K562 (cell line): ENCODE measurements around the gene HPN.

Experiments
- ARNT ChIP-seq, 2 experiments: fragments of 450-650 bp; IDR thresholded peaks; 2 replicates each; pipeline ENCODE4 v1.6.1; 2016; ENCODE audit warnings: mild to moderate bottlenecking in 1 of 2
- ATF2 ChIP-seq: sonication (generic); formaldehyde crosslinking; IDR thresholded peaks from 2 replicates; pipeline ENCODE4 v1.8.1; 2022; ENCODE audit warnings: missing genetic modification reagents
- CLOCK ChIP-seq: fragments of 250-450 bp; sonication (Bioruptor Pico); IDR thresholded peaks from 2 replicates; pipeline ENCODE4 v1.4.0; 2020; ENCODE audit warnings: mild to moderate bottlenecking, moderate library complexity, borderline replicate concordance
- ELK1 ChIP-seq: sonication (generic); formaldehyde crosslinking; IDR thresholded peaks from 2 replicates; pipeline ENCODE4 v1.8.1; 2022; ENCODE audit warnings: missing genetic modification reagents
- EP300 ChIP-seq: IDR thresholded peaks from 2 replicates; pipeline ENCODE4 v1.6.1; 2012; ENCODE audit warnings: low read length, improper control_type of control experiment
- ETS2 ChIP-seq: IDR thresholded peaks from 2 replicates; pipeline ENCODE4 v1.6.1; 2016; ENCODE audit warnings: borderline replicate concordance, missing genetic modification characterization, mild to moderate bottlenecking, moderate library complexity, missing compliant biosample characterization; ENCODE audit not compliant: poor library complexity, severe bottlenecking
- FOS ChIP-seq: IDR thresholded peaks from 3 replicates; pipeline ENCODE4 v1.6.1; 2011; ENCODE audit not compliant: insufficient read length; ENCODE audit errors: extremely low read depth
- GATAD2B ChIP-seq: fragments of 450-650 bp; IDR thresholded peaks from 2 replicates; pipeline ENCODE4 v1.6.1; 2017; ENCODE audit warnings: mild to moderate bottlenecking, borderline replicate concordance
- JUNB ChIP-seq: fragments of 450-650 bp; formaldehyde crosslinking; conservative IDR thresholded peaks from 2 replicates; pipeline ENCODE4 v1.4.0; 2020; ENCODE audit warnings: mild to moderate bottlenecking
- NR3C1 ChIP-seq: sonication (generic); formaldehyde crosslinking; IDR thresholded peaks from 2 replicates; pipeline ENCODE4 v1.8.1; 2022; ENCODE audit warnings: missing genetic modification reagents
- RBM34 ChIP-seq: fragments of 200-400 bp; formaldehyde crosslinking; IDR thresholded peaks from 2 replicates; pipeline ENCODE4 v1.6.1; 2018; ENCODE audit warnings: low read length, borderline replicate concordance; ENCODE audit not compliant: insufficient read depth
- ZC3H11A ChIP-seq: IDR thresholded peaks from 2 replicates; pipeline ENCODE4 v1.6.1; 2012; ENCODE audit warnings: low read depth, low read length, improper control_type of control experiment
- TF ChIP-seq, protein P1 (sequence below): fragments of 450-650 bp; IDR thresholded peaks from 2 replicates; pipeline ENCODE4 v1.6.1; 2016; ENCODE audit warnings: borderline replicate concordance

- TF ChIP-seq ATF2 (CRISPR knock-in tag) (no peak), EP300 (no peak), JUNB (CRISPR knock-in tag) (no peak), CLOCK (no peak), ARNT (IDR thresholded peaks at IDR 0.05) (no peak), GATAD2B (no peak), NR3C1 (CRISPR knock-in tag) (no peak), RBM34 (no peak), ZC3H11A (no peak), FOS (no peak), ELK1 (no peak), ETS2 (tag) (no peak)
- TF ChIP-seq, protein P1, sequence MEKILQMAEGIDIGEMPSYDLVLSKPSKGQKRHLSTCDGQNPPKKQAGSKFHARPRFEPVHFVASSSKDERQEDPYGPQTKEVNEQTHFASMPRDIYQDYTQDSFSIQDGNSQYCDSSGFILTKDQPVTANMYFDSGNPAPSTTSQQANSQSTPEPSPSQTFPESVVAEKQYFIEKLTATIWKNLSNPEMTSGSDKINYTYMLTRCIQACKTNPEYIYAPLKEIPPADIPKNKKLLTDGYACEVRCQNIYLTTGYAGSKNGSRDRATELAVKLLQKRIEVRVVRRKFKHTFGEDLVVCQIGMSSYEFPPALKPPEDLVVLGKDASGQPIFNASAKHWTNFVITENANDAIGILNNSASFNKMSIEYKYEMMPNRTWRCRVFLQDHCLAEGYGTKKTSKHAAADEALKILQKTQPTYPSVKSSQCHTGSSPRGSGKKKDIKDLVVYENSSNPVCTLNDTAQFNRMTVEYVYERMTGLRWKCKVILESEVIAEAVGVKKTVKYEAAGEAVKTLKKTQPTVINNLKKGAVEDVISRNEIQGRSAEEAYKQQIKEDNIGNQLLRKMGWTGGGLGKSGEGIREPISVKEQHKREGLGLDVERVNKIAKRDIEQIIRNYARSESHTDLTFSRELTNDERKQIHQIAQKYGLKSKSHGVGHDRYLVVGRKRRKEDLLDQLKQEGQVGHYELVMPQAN, result no peak
Measured at GRCh38 chr19:35048911-35049411, 7.4 kb downstream of the HPN start.
